OCI-LY1 (cell line): ENCODE measurements around the gene COL19A1.

Experiments used
- H2AFZ ChIP-seq: fragments of 200-600 bp; sonication (generic), shearing (Covaris generic); 2 replicates; pipeline ENCODE4 v1.6.0; 2014; ENCODE audit warnings: antibody characterized with exemption, mild to moderate bottlenecking, low read length
- H3F3A ChIP-seq: fragments of 200-600 bp; sonication (generic), shearing (Covaris generic); 2 replicates; pipeline ENCODE4 v1.6.0; 2014; ENCODE audit warnings: mild to moderate bottlenecking, antibody characterized with exemption, low read length, moderate library complexity; ENCODE audit not compliant: insufficient read depth
- H3K27ac ChIP-seq: fragments of 200-600 bp; sonication (generic); 2 replicates; pipeline ENCODE4 v1.5.1; 2014; ENCODE audit warnings: low read length, mixed run types, mild to moderate bottlenecking, low read depth; ENCODE audit not compliant: poor library complexity, severe bottlenecking
- H3K27me3 ChIP-seq: fragments of 200-600 bp; sonication (generic); 2 replicates; pipeline ENCODE4 v1.6.0; 2014; ENCODE audit warnings: antibody characterized with exemption, mild to moderate bottlenecking, low read length, moderate library complexity; ENCODE audit not compliant: insufficient read depth
- H3K36me3 ChIP-seq: fragments of 200-600 bp; sonication (generic); 2 replicates; pipeline ENCODE4 v1.6.1; 2014; ENCODE audit warnings: mild to moderate bottlenecking, antibody characterized with exemption, low read length, moderate library complexity, mixed read lengths; ENCODE audit not compliant: insufficient read depth
- H3K4me1 ChIP-seq: fragments of 200-600 bp; sonication (generic); 2 replicates; pipeline ENCODE4 v1.5.1; 2014; ENCODE audit warnings: mild to moderate bottlenecking, low read length, moderate library complexity; ENCODE audit not compliant: insufficient read depth, severe bottlenecking
- H3K4me2 ChIP-seq: fragments of 200-600 bp; sonication (generic), shearing (Covaris generic); 2 replicates; pipeline ENCODE4 v1.6.1; 2014; ENCODE audit warnings: low read length
- H3K4me3 ChIP-seq: fragments of 200-600 bp; sonication (generic); 2 replicates; pipeline ENCODE4 v1.5.1; 2014; ENCODE audit warnings: low read length, low read depth, mild to moderate bottlenecking, mixed read lengths; ENCODE audit not compliant: poor library complexity, severe bottlenecking
- H3K79me2 ChIP-seq: fragments of 200-600 bp; shearing (Covaris generic); 2 replicates; pipeline ENCODE4 v1.6.1; 2016; ENCODE audit warnings: mixed run types, low read length, mixed read lengths; ENCODE audit not compliant: insufficient read depth
- H3K9ac ChIP-seq: fragments of 200-600 bp; sonication (generic), shearing (Covaris generic); 2 replicates; pipeline ENCODE4 v1.6.1; 2014; ENCODE audit warnings: mild to moderate bottlenecking, low read length, mixed read lengths
- H3K9me2 ChIP-seq: fragments of 200-600 bp; sonication (generic), shearing (Covaris generic); 2 replicates; pipeline ENCODE4 v1.6.1; 2014; ENCODE audit warnings: low read depth, mild to moderate bottlenecking, low read length, mixed read lengths
- H3K9me3 ChIP-seq: fragments of 200-600 bp; shearing (Covaris generic); 2 replicates; pipeline ENCODE4 v1.6.1; 2014; ENCODE audit warnings: low read length, mixed read lengths
- H4K20me1 ChIP-seq: fragments of 200-600 bp; sonication (generic), shearing (Covaris generic); 2 replicates; pipeline ENCODE4 v1.6.0; 2016; ENCODE audit warnings: mild to moderate bottlenecking, low read length; ENCODE audit not compliant: insufficient read depth
- CTCF ChIP-seq: fragments of 200-600 bp; sonication (generic), shearing (Covaris generic); IDR thresholded peaks from 2 replicates; pipeline ENCODE4 v1.5.1; 2017; ENCODE audit warnings: mild to moderate bottlenecking, antibody characterized with exemption, low read length, moderate library complexity, mixed read lengths
- EZH2 ChIP-seq: fragments of 200-600 bp; sonication (generic), shearing (Covaris generic); IDR thresholded peaks from 2 replicates; pipeline ENCODE4 v1.8.0; 2017; ENCODE audit warnings: borderline replicate concordance, mixed run types, mild to moderate bottlenecking, antibody characterized with exemption, low read length, moderate library complexity, mixed read lengths

COL19A1 gene

GRCh38 chr6:69937402-69938136 lies 71.2 kb downstream of the COL19A1 start:
- no peak overlapping the region for H3K9ac ChIP-seq
- TF ChIP-seq EZH2 (no peak), CTCF (no peak)

GRCh38 chr6:69942485-69942884 lies 76.1 kb downstream of the COL19A1 start:
- H3K27me3 ChIP-seq = no peaks in the 10 kb centered on the region
- no peak overlapping the region for H2AFZ ChIP-seq
- H3K36me3 ChIP-seq = no peaks in the 10 kb centered on the region
- no peaks in the 10 kb centered on the region for H3K4me1 ChIP-seq
- no peaks in the 10 kb centered on the region for H3K79me2 ChIP-seq
- H3K9me2 ChIP-seq = no peaks in the 10 kb centered on the region
- H3K4me3 ChIP-seq = no peak overlapping the region
- no peak overlapping the region for H3K4me2 ChIP-seq
- TF ChIP-seq EZH2 = no peak
- no peak for TF ChIP-seq CTCF
- no peak overlapping the region for H3K9ac ChIP-seq
- H3F3A ChIP-seq = no peaks in the 10 kb centered on the region
- no peak overlapping the region for H3K27ac ChIP-seq
- H3K9me3 ChIP-seq = no peaks in the 10 kb centered on the region
- no peaks in the 10 kb centered on the region for H4K20me1 ChIP-seq

More at GRCh38 chr6:69937402-69938136, 71.2 kb downstream of the COL19A1 start:
- no peak overlapping the region for H3K4me2 ChIP-seq
- H4K20me1 ChIP-seq = no peaks in the 10 kb centered on the region
- no peaks in the 10 kb centered on the region for H3K79me2 ChIP-seq
- no peak overlapping the region for H3K27ac ChIP-seq
- no peaks in the 10 kb centered on the region for H3K9me3 ChIP-seq
- no peaks in the 10 kb centered on the region for H3K27me3 ChIP-seq
- H3K9me2 ChIP-seq = no peaks in the 10 kb centered on the region
- H2AFZ ChIP-seq = no peak overlapping the region
- H3K36me3 ChIP-seq = no peaks in the 10 kb centered on the region
- H3F3A ChIP-seq = no peaks in the 10 kb centered on the region
- no peaks in the 10 kb centered on the region for H3K4me1 ChIP-seq
- H3K4me3 ChIP-seq = no peak overlapping the region

- Histone ChIP-seq H3K9ac (no peak overlapping the region), H3K4me2 (no peak overlapping the region), H3K9me3 (no peaks in the 10 kb centered on the region), H2AFZ (no peak overlapping the region), H3F3A (no peaks in the 10 kb centered on the region), H4K20me1 (no peaks in the 10 kb centered on the region), H3K9me2 (no peaks in the 10 kb centered on the region), H3K27ac (no peak overlapping the region), H3K4me3 (no peak overlapping the region), H3K27me3 (no peaks in the 10 kb centered on the region), H3K36me3 (no peaks in the 10 kb centered on the region), H3K79me2 (no peaks in the 10 kb centered on the region), H3K4me1 (no peaks in the 10 kb centered on the region)
- TF ChIP-seq CTCF (no peak), EZH2 (no peak)
These were observed 78.8 kb downstream of the COL19A1 start for GRCh38 chr6:69945192-69945591.
